Measurements from ENCODE around the gene TMEM132D. TPM values are rescaled to one million over a fixed set of nuclear protein-coding genes. Genes with fewer than 3 reads are reported as not detected.

The TMEM132D gene
- total and polyA plus RNA-seq, 2 donors (not counting 3 experiments of a cell fraction or from before 2014, with no cell fraction given) = not detected

GRCh38 chr12:129073157-129073915 lies 830.5 kb downstream of the TMEM132D start:
- no peak overlapping the region for H3K9ac ChIP-seq (replicated peaks; ENCODE audit: extremely low read depth, insufficient read depth, low read length)
- no peak for TF ChIP-seq EZH2 (IDR thresholded peaks at IDR 0.05; ENCODE audit: borderline replicate concordance, low read depth, low read length, severe bottlenecking)
- TF ChIP-seq GATA2 (IDR thresholded peaks at IDR 0.05; ENCODE audit: insufficient read depth, insufficient read length, low read depth, low read length) = no peak
- TF ChIP-seq, protein P1, sequence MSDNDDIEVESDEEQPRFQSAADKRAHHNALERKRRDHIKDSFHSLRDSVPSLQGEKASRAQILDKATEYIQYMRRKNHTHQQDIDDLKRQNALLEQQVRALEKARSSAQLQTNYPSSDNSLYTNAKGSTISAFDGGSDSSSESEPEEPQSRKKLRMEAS (IDR thresholded peaks at IDR 0.05; ENCODE audit: insufficient read depth, insufficient read length) = no peak
- TF ChIP-seq POLR2AphosphoS5 (IDR thresholded peaks at IDR 0.05; ENCODE audit: insufficient read depth, low read depth, low read length) = no peak
- TF ChIP-seq, protein P2, sequence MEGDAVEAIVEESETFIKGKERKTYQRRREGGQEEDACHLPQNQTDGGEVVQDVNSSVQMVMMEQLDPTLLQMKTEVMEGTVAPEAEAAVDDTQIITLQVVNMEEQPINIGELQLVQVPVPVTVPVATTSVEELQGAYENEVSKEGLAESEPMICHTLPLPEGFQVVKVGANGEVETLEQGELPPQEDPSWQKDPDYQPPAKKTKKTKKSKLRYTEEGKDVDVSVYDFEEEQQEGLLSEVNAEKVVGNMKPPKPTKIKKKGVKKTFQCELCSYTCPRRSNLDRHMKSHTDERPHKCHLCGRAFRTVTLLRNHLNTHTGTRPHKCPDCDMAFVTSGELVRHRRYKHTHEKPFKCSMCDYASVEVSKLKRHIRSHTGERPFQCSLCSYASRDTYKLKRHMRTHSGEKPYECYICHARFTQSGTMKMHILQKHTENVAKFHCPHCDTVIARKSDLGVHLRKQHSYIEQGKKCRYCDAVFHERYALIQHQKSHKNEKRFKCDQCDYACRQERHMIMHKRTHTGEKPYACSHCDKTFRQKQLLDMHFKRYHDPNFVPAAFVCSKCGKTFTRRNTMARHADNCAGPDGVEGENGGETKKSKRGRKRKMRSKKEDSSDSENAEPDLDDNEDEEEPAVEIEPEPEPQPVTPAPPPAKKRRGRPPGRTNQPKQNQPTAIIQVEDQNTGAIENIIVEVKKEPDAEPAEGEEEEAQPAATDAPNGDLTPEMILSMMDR (IDR thresholded peaks at IDR 0.05; ENCODE audit: extremely low read depth in 1 of 2, insufficient read depth in 1 of 2, low read depth in 1 of 2, low read length in 2 of 2) = no peak
- TF ChIP-seq JUN (IDR thresholded peaks at IDR 0.05; ENCODE audit: borderline replicate concordance, insufficient read depth, insufficient read length, low read depth) = no peak
- no peak for TF ChIP-seq POLR2A (IDR thresholded peaks at IDR 0.05; ENCODE audit: low read depth, low read length)
- TF ChIP-seq FOS (IDR thresholded peaks at IDR 0.05; ENCODE audit: borderline replicate concordance, insufficient read depth, low read length) = no peak
- no peak for TF ChIP-seq MYC (IDR thresholded peaks at IDR 0.05; ENCODE audit: low read depth, low read length)
- H3K27me3 ChIP-seq (ENCODE audit: control insufficient read depth in 2 of 2, insufficient read depth in 2 of 2, low read length in 2 of 2) = no peaks in the 10 kb centered on the region
- no peaks in the 10 kb centered on the region for H3K79me2 ChIP-seq (ENCODE audit: control insufficient read depth, insufficient read depth, low read length)
- DNase-seq (ENCODE audit: low read depth, low spot score) (no peak), FAIRE-seq (no peak)
- no peaks in the 10 kb centered on the region for H3K9me1 ChIP-seq (replicated peaks; ENCODE audit: control insufficient read depth, extremely low read depth, insufficient read depth, low read length)
- no peak overlapping the region for H3K27ac ChIP-seq (ENCODE audit: insufficient read depth, low read depth, low read length)
- no peaks in the 10 kb centered on the region for H3K4me1 ChIP-seq (ENCODE audit: control insufficient read depth, extremely low read depth, insufficient read depth, low read length)
- no peak overlapping the region for H3K4me3 ChIP-seq (replicated peaks in 1 of 3; ENCODE audit: insufficient read depth in 1 of 3, low read depth in 1 of 3, low read length in 3 of 3)
- CTCF ChIA-PET = no interaction called here
- POLR2A ChIA-PET = no interaction called here
- no peaks in the 10 kb centered on the region for H3K36me3 ChIP-seq (ENCODE audit: control insufficient read depth in 2 of 2, extremely low read depth in 1 of 2, insufficient read depth in 2 of 2, low read length in 2 of 2)
- H3K9me3 ChIP-seq (replicated peaks; ENCODE audit: control insufficient read depth, insufficient read depth, low read length) = peaks cover 12% of the 10 kb centered on the region
- BruUV-seq (replicated peaks) = no TSS peak
- H2AFZ ChIP-seq (ENCODE audit: low read depth, low read length) = no peak overlapping the region
- intact Hi-C loops (cut with micrococcal nuclease) (no loop called here), dilution Hi-C loops (cut with MboI; ENCODE audit: extremely low pct_ligation_motif_present, low sequenced_read_pairs) (no loop called here)
- no peak overlapping the region for H3K4me2 ChIP-seq (ENCODE audit: insufficient read depth, low read length)
- no peaks in the 10 kb centered on the region for H4K20me1 ChIP-seq (replicated peaks; ENCODE audit: control insufficient read depth, extremely low read depth, insufficient read depth, low read length)
